Neural crest cell (in vitro differentiated cells): ENCODE results near the gene PDZD7. TPM values are rescaled to one million over a fixed set of nuclear protein-coding genes. Genes with fewer than 3 reads are reported as not detected.

Source experiments
- DNase-seq: peaks from one replicate; pipeline ENCODE4 v3.0.0; 2021; ENCODE audit warnings: low read depth, mixed read lengths, low spot score
- H3K27ac Mint-ChIP-seq: one replicate; pipeline ENCODE4 v1.8.0; 2021; ENCODE audit warnings: mild to moderate bottlenecking, mixed read lengths; ENCODE audit not compliant: unreplicated experiment
- H3K27me3 Mint-ChIP-seq: 2 replicates; pipeline ENCODE4 v1.8.0; 2021; ENCODE audit warnings: low read depth, mild to moderate bottlenecking, mixed read lengths
- H3K36me3 Mint-ChIP-seq: 2 replicates; pipeline ENCODE4 v1.8.0; 2021; ENCODE audit warnings: low read depth, mild to moderate bottlenecking, mixed read lengths
- H3K4me1 Mint-ChIP-seq: 2 replicates; pipeline ENCODE4 v1.8.0; 2021; ENCODE audit warnings: mixed read lengths
- H3K4me3 Mint-ChIP-seq: one replicate; pipeline ENCODE4 v1.8.0; 2021; ENCODE audit warnings: mild to moderate bottlenecking, mixed read lengths
- H3K9me3 Mint-ChIP-seq: 2 replicates; pipeline ENCODE4 v1.8.0; 2021; ENCODE audit warnings: mixed read lengths
- CTCF ChIP-seq: fragments of 200-600 bp; sonication (generic); conservative IDR thresholded peaks from 2 replicates; pipeline ENCODE4 v1.5.0; 2021; ENCODE audit warnings: antibody characterized with exemption, mild to moderate bottlenecking
- total RNA-seq: library from RNA; stranded (reverse); gene quantifications from 2 replicates; pipeline ENCODE4 v1.2.1, GENCODE V29; 2021

Gene PDZD7
- total RNA-seq, 1 donor from 2014 or later: 0.68 TPM

- Mint-ChIP-seq H3K36me3 (no peaks in the 10 kb centered on the region), H3K27me3 (peaks cover 20% of the 10 kb centered on the region), H3K9me3 (no peaks in the 10 kb centered on the region), H3K4me3 (peak overlapping the region; percentile 31), H3K4me1 (peaks cover 31% of the 10 kb centered on the region), H3K27ac (no peak overlapping the region)
- no peak for TF ChIP-seq CTCF
- DNase-seq: no peak
Measured at GRCh38 chr10:101010329-101010728, 20.6 kb downstream of the PDZD7 start.

GRCh38 chr10:101008823-101009423, 22.0 kb downstream of the PDZD7 start:
- Mint-ChIP-seq H3K9me3 (no peaks in the 10 kb centered on the region), H3K4me1 (peaks cover 24% of the 10 kb centered on the region), H3K4me3 (peak overlapping the region; percentile 34), H3K27ac (peak overlapping the region; percentile 88), H3K27me3 (peaks cover 7% of the 10 kb centered on the region), H3K36me3 (no peaks in the 10 kb centered on the region)
- no peak for TF ChIP-seq CTCF
- no peak for DNase-seq

GRCh38 chr10:101007915-101008822, 22.8 kb downstream of the PDZD7 start:
- Mint-ChIP-seq H3K9me3 (no peaks in the 10 kb centered on the region), H3K27ac (peak overlapping the region; percentile 88)

GRCh38 chr10:101007099-101007711, 23.7 kb downstream of the PDZD7 start:
- no peak overlapping the region for H3K4me3 Mint-ChIP-seq
- no peak for DNase-seq
- no peaks in the 10 kb centered on the region for H3K9me3 Mint-ChIP-seq
- peaks cover 14% of the 10 kb centered on the region for H3K4me1 Mint-ChIP-seq
- H3K36me3 Mint-ChIP-seq: no peaks in the 10 kb centered on the region
- no peak overlapping the region for H3K27ac Mint-ChIP-seq
- H3K27me3 Mint-ChIP-seq: no peaks in the 10 kb centered on the region
- TF ChIP-seq CTCF: no peak

More at GRCh38 chr10:101007915-101008822, 22.8 kb downstream of the PDZD7 start:
- DNase-seq: no peak
- TF ChIP-seq CTCF: no peak
- peaks cover 5% of the 10 kb centered on the region for H3K27me3 Mint-ChIP-seq
- no peaks in the 10 kb centered on the region for H3K36me3 Mint-ChIP-seq
- peak overlapping the region; percentile 68 for H3K4me3 Mint-ChIP-seq
- peaks cover 21% of the 10 kb centered on the region for H3K4me1 Mint-ChIP-seq

- no peaks in the 10 kb centered on the region for H3K27me3 Mint-ChIP-seq
- DNase-seq: no peak
- H3K9me3 Mint-ChIP-seq: no peaks in the 10 kb centered on the region
- no peak overlapping the region for H3K27ac Mint-ChIP-seq
- no peaks in the 10 kb centered on the region for H3K36me3 Mint-ChIP-seq
- no peak overlapping the region for H3K4me3 Mint-ChIP-seq
- peaks cover 14% of the 10 kb centered on the region for H3K4me1 Mint-ChIP-seq
- TF ChIP-seq CTCF: no peak
Measured at GRCh38 chr10:101006593-101007098, 24.3 kb downstream of the PDZD7 start.
